ENCODE results near the gene LRRC8B.

- TF ChIP-seq CTCF (conservative IDR thresholded peaks at IDR 0.05; ENCODE audit: low read length) (no peak), EZH2phosphoT487 (IDR thresholded peaks at IDR 0.05; ENCODE audit: borderline replicate concordance) (no peak)
Measured at GRCh38 chr1:89575207-89575606, 50.6 kb downstream of the LRRC8B start.

All from Loucy (cell line).